Body of pancreas (tissue), 4 donors: ENCODE measurements around the gene C19orf12.

Experiments used
- CTCF ChIP-seq, 7 experiments: fragments of 450-650 bp in 4 of 7; fragments of 200-600 bp in 3 of 7; sonication (generic) in 3 of 7; IDR thresholded peaks; one replicate each; pipeline ENCODE4 v1.5.1; 2016 to 2019; ENCODE audit warnings: antibody characterized with exemption in 7 of 7
- POLR2A ChIP-seq, 3 donors: fragments of 450-650 bp; IDR thresholded peaks; one replicate each; pipeline ENCODE4 v1.6.1; 2016; ENCODE audit warnings: antibody characterized with exemption in 3 of 3, mild to moderate bottlenecking in 2 of 3

- no peak for TF ChIP-seq CTCF (IDR thresholded peaks at IDR 0.05)
- no peak for TF ChIP-seq POLR2A (IDR thresholded peaks at IDR 0.05)
These were observed 3.4 kb downstream of the C19orf12 start for GRCh38 chr19:29711584-29712132.
